BLaER1 treated with 17β-estradiol and CSF1 and Interleukin-3, amounts not matched to agents 10 nM and 100 nM (cell line): ENCODE measurements around the gene BANK1.

Experiments used
- H3K27ac ChIP-seq, 11 experiments: shearing (Covaris generic); formaldehyde crosslinking; 2 replicates each; pipeline ENCODE4 v1.8.1; 2022
- H3K27me3 ChIP-seq, 11 experiments: shearing (Covaris generic); formaldehyde crosslinking; 2 replicates each; pipeline ENCODE4 v1.8.1; 2022
- H3K36me3 ChIP-seq, 11 experiments: shearing (Covaris generic); formaldehyde crosslinking; 2 replicates each; pipeline ENCODE4 v1.8.1; 2022
- H3K4me1 ChIP-seq, 10 experiments: shearing (Covaris generic); formaldehyde crosslinking; 2 replicates each; pipeline ENCODE4 v1.8.1; 2022
- H3K4me2 ChIP-seq, 11 experiments: shearing (Covaris generic); formaldehyde crosslinking; 2 replicates each; pipeline ENCODE4 v1.8.1; 2022
- H3K4me3 ChIP-seq, 10 experiments: shearing (Covaris generic); formaldehyde crosslinking; 2 replicates each; pipeline ENCODE4 v1.8.1; 2022
- H3K9ac ChIP-seq, 11 experiments: shearing (Covaris generic); formaldehyde crosslinking; 2 replicates each; pipeline ENCODE4 v1.8.1; 2022
- H3K9me3 ChIP-seq, 11 experiments: shearing (Covaris generic); formaldehyde crosslinking; replicated peaks in 1 of 11; 2 replicates each; pipeline ENCODE4 v1.8.1; 2022
- H4K20me1 ChIP-seq, 11 experiments: shearing (Covaris generic); formaldehyde crosslinking; 2 replicates each; pipeline ENCODE4 v1.8.1; 2022
- Cebpa-rat ChIP-seq, 11 experiments: shearing (Covaris generic); IDR thresholded peaks; 2 replicates each; pipeline ENCODE4 v1.8.1; 2022

The BANK1 gene

DNA sequence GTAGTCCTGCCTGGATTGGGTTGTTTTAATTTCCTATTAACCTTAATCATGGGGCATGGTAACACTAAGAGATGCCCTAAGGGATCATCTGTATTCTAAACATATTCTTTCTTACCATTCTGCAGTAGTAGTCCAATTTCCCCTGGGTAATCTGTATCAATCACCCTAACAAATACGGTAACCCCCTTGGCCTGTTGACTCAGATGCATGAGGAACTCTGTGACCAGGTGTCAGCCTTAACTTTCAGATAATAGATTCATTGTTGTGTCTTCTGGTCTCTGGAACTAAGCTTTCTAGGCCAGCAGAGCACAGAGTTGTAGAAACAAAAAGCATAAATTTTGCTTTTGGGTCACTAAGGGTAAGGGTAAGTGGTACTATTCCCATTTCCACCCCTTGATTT is 13.1 kb upstream of the BANK1 start:
- Histone ChIP-seq H3K4me3 (no peak overlapping the region), H3K27me3 (no peaks in the 10 kb centered on the region), H3K27ac (no peak overlapping the region), H3K4me2 (no peak overlapping the region), H3K9ac (no peak overlapping the region), H3K36me3 (no peaks in the 10 kb centered on the region), H3K9me3 (peaks cover 8 to 24% (median 14%) of the 10 kb centered on the region in 11 experiments), H4K20me1 (no peaks in the 10 kb centered on the region), H3K4me1 (no peaks in the 10 kb centered on the region)
- TF ChIP-seq Cebpa-rat (IDR thresholded peaks at IDR 0.05) = no peak

DNA sequence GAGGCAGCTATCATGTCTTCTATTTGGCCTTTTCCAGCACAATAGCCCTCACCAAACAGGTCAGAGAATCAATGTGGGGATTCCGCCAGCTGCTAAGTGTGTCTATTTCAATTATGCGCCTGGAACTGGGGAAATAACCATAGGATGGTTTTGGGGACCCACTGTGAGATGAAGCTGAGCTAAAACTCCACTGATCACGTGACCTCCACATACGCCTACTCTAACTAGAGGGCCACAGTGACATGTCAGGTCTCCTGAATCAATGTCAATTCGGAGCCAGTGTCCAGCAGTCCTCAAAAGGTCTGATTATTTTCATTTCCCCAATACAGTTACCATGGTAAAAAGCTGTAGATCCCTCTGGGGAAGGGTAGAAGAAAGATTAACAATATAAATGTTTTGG is 10.2 kb upstream of the BANK1 start:
- no peak for TF ChIP-seq Cebpa-rat (IDR thresholded peaks at IDR 0.05)
- H3K4me1 ChIP-seq = peaks cover 0 to 5% (median 3%) of the 10 kb centered on the region in 10 experiments; a peak in 12 of 20 replicates
- no peak overlapping the region for H3K4me3 ChIP-seq

DNA sequence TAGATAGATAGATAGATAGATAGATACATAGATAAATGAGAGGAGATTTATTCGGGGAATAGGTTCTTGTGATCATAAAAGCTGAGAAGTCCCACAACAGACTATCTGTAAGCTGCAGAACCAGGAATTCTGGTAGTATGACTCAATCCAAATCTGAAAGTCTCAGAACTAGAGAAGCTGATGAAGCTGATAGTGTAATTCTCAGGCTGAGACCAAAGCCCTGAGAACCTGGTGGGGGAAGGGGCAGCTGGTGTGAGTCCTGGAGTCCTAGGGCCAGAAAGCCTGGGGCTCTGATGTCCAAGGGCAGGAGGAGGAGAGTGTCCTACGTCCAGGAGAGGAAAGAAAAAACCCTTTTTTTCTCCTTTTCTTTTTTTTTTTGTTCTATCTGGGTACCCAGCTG is 8.0 kb upstream of the BANK1 start:
- no peaks in the 10 kb centered on the region for H3K27me3 ChIP-seq
- H3K36me3 ChIP-seq = no peaks in the 10 kb centered on the region
- H3K4me2 ChIP-seq = no peak overlapping the region
- H4K20me1 ChIP-seq = no peaks in the 10 kb centered on the region
- peaks cover 0 to 24% (median 9%) of the 10 kb centered on the region in 11 experiments; a peak in 11 of 22 replicates for H3K9me3 ChIP-seq
- H3K27ac ChIP-seq = no peak overlapping the region
- TF ChIP-seq Cebpa-rat (IDR thresholded peaks at IDR 0.05) = no peak
- H3K4me1 ChIP-seq = peaks cover 0 to 12% (median 8%) of the 10 kb centered on the region in 10 experiments; a peak in 12 of 20 replicates
- no peak overlapping the region for H3K4me3 ChIP-seq
- no peak overlapping the region for H3K9ac ChIP-seq

More for the DNA sequence above, 10.2 kb upstream of the BANK1 start:
- no peaks in the 10 kb centered on the region for H3K27me3 ChIP-seq
- no peak overlapping the region for H3K27ac ChIP-seq
- no peaks in the 10 kb centered on the region for H4K20me1 ChIP-seq
- H3K9ac ChIP-seq = no peak overlapping the region
- peaks cover 0 to 10% (median 0%) of the 10 kb centered on the region in 11 experiments; a peak in 3 of 22 replicates for H3K9me3 ChIP-seq
- H3K4me2 ChIP-seq = no peak overlapping the region
- H3K36me3 ChIP-seq = no peaks in the 10 kb centered on the region

DNA sequence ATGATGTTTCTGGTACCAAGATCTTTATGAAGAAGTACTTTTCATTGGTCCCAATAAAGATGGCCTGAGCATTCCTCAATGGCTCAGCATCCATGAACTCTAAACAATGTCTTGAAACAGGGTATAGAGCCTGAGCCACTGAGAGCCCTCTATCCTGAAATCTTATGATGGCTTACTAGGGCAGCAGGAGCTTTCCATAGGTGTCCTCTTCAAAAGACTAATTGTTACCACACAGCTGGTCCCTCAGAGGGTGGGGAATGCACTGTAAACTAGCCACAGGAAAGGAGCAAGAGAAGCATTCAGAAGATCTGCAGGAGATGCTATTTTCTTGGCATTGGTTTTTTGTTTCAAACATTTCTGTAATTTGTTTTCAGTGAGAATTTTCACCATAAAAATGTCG is 5.6 kb upstream of the BANK1 start:
- no peaks in the 10 kb centered on the region for H4K20me1 ChIP-seq
- no peak overlapping the region for H3K27ac ChIP-seq
- peaks cover 0 to 24% (median 8%) of the 10 kb centered on the region in 11 experiments; a peak in 11 of 22 replicates for H3K9me3 ChIP-seq
- no peaks in the 10 kb centered on the region for H3K27me3 ChIP-seq
- H3K36me3 ChIP-seq = no peaks in the 10 kb centered on the region
- TF ChIP-seq Cebpa-rat (IDR thresholded peaks at IDR 0.05) = no peak
- H3K9ac ChIP-seq = no peak overlapping the region
- H3K4me3 ChIP-seq = no peak overlapping the region
- peak overlapping the region in 6 of 11 experiments; percentile 19 to 65 (median 31); a peak in 9 of 22 replicates for H3K4me2 ChIP-seq
- peaks cover under 1 to 22% (median 13%) of the 10 kb centered on the region in 10 experiments; a peak in 18 of 20 replicates for H3K4me1 ChIP-seq

DNA sequence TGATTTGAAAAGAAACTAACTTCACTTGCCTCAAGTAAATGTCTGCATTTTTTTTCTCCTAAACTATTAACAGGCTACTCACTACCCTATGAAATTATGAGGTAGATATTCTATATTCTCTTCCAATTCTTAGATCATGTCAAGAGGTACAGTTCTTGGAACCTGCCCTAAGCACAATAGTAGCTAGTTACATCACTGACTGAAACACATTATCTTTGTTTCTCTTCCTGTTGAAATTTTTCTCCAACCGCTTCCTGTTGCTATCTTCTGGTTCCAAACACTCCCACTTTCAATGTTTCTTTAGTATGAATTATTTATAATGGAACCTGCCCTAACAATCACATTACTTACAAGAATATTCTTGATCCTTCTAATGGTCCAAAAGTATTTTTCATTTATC is 5.0 kb upstream of the BANK1 start:
- Histone ChIP-seq H3K9ac (no peak overlapping the region), H3K36me3 (no peaks in the 10 kb centered on the region), H4K20me1 (no peaks in the 10 kb centered on the region), H3K27me3 (no peaks in the 10 kb centered on the region), H3K9me3 (peaks cover 0 to 24% (median 8%) of the 10 kb centered on the region in 11 experiments; a peak in 11 of 22 replicates), H3K4me1 (peaks cover 5 to 27% (median 18%) of the 10 kb centered on the region in 10 experiments; a peak in 19 of 20 replicates), H3K27ac (no peak overlapping the region), H3K4me2 (peak overlapping the region in 7 of 11 experiments; percentile 19 to 65 (median 31); a peak in 14 of 22 replicates), H3K4me3 (no peak overlapping the region)
- no peak for TF ChIP-seq Cebpa-rat (IDR thresholded peaks at IDR 0.05)

DNA sequence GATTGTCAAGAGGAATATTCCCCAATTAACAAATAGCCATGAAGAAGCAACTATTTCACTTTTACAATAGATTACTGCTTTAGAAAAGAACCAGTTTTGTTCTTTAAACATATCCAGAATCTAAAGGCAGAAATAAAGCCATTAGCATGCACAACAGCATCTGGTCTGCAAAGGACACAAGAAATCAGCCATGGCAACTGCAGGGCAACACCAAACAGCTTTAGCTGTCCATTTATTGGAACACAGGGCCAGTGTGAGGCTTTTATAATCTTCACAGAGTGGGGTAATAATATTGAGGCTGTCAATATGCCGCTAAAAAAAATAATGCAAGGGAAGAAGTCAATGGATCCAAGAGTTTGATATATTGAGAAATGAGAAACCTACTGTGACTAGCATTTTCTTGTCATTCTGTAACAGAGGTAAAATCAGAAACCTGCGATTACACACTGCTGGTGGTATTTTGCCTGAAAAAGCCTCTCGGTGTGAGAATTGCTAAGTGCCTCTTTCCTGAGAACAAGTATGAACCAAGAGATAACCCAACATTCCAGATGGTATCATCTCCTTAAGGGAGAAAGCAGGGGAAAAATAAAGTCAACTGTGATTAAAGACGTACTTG is 2.7 kb upstream of the BANK1 start:
- Histone ChIP-seq H3K9me3 (peaks cover 0 to 14% (median 8%) of the 10 kb centered on the region in 11 experiments; a peak in 10 of 22 replicates), H3K4me3 (no peak overlapping the region), H3K4me2 (no peak overlapping the region), H3K36me3 (no peaks in the 10 kb centered on the region), H3K4me1 (peaks cover 21 to 48% (median 35%) of the 10 kb centered on the region in 10 experiments), H4K20me1 (peaks cover 0 to 4% (median 0%) of the 10 kb centered on the region in 11 experiments; a peak in 1 of 22 replicates), H3K9ac (no peak overlapping the region), H3K27ac (no peak overlapping the region), H3K27me3 (peaks cover 0 to 19% (median 6%) of the 10 kb centered on the region in 11 experiments; a peak in 11 of 22 replicates)
- TF ChIP-seq Cebpa-rat (IDR thresholded peaks at IDR 0.05) = no peak

DNA sequence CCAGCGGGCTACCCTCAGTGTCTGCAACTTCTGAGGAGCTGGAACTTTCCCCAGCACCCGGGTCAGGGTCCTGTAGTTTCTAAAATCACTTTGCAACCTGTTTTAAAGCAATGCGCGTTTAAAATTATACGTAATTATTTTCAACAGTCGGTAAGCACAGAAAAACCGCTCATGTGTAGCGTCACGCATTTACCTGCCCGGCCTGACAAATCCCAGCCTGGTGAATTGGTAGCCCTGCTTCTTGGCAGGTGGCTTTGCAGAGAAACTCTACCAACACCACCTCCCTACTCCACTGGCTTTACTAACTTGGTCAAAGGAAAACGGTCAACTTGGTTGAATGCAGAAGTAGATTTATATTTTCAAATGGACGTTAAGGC is 640 bp downstream of the BANK1 start:
- H3K4me1 ChIP-seq = peaks cover 21 to 37% (median 28%) of the 10 kb centered on the region in 10 experiments
- H3K27me3 ChIP-seq = peaks cover 0 to 20% (median 7%) of the 10 kb centered on the region in 11 experiments; a peak in 13 of 22 replicates
- H3K4me3 ChIP-seq = peak overlapping the region; percentile 51 to 77 (median 63)
- no peaks in the 10 kb centered on the region for H3K36me3 ChIP-seq
- H3K27ac ChIP-seq = peak overlapping the region in 10 of 11 experiments; percentile 27 to 86 (median 75); a peak in 18 of 22 replicates
- peak overlapping the region; percentile 58 to 84 (median 74); a peak in 21 of 22 replicates for H3K9ac ChIP-seq
- peaks cover 0 to 12% (median 8%) of the 10 kb centered on the region in 11 experiments; a peak in 10 of 22 replicates for H3K9me3 ChIP-seq
- no peak for TF ChIP-seq Cebpa-rat (IDR thresholded peaks at IDR 0.05)
- peaks cover 0 to 4% (median 0%) of the 10 kb centered on the region in 11 experiments; a peak in 1 of 22 replicates for H4K20me1 ChIP-seq
- peak overlapping the region; percentile 90 to 99 (median 98) for H3K4me2 ChIP-seq

DNA sequence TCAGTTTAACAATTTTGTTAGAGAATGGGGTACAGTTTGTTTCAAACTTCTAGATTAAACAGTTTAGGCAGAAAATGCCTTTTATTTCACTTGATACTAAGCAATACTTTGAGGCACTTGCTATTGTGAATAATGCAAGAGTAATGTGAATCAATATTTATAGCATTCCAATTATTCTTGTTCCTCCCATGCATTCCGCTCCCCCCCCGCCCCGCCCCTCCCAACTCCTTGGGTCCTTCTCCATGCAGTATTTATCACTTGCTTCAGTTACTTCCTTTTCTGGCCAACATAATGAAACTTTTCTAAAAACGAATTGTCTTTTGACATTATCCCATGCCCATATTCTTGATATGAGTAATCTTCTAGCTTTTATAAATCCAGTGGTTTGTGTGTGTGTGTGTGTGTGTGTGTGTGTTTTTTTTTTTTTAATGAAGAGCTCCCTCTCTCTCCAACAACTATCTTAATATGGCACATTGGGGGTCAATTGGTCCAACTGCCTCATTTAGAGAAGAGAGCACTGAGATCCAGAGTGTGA is 1.6 kb downstream of the BANK1 start:
- Histone ChIP-seq H3K27me3 (peaks cover 0 to 20% (median 7%) of the 10 kb centered on the region in 11 experiments; a peak in 13 of 22 replicates), H3K4me3 (no peak overlapping the region), H3K4me1 (peaks cover 21 to 37% (median 28%) of the 10 kb centered on the region in 10 experiments), H3K36me3 (no peaks in the 10 kb centered on the region), H3K9me3 (peaks cover 0 to 3% (median under 1%) of the 10 kb centered on the region in 11 experiments; a peak in 8 of 22 replicates), H4K20me1 (peaks cover 0 to 4% (median 0%) of the 10 kb centered on the region in 11 experiments; a peak in 1 of 22 replicates), H3K9ac (no peak overlapping the region), H3K27ac (no peak overlapping the region), H3K4me2 (peak overlapping the region in 8 of 11 experiments; percentile 46 to 99 (median 92); a peak in 15 of 22 replicates)
- no peak for TF ChIP-seq Cebpa-rat (IDR thresholded peaks at IDR 0.05)

DNA sequence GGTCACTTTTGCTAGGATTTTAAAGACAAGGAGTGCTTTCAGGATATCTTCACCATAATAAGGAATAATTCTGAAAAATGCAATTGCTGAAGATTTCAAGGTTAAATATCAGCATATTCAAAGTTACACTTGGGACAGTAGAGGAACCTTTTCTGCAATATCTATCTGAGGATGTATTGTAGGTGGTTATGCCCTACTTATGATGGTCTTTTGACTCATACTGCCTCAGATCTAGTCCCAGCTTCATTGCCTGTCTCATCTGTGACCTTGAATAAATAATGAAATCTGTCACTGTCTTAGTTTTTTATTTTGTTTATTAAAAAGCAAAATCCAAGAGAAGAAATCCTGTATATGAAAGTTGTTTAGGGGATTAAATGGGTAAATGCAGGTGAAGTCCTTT is 2.9 kb downstream of the BANK1 start:
- Histone ChIP-seq H3K27ac (no peak overlapping the region), H3K9me3 (peaks cover 0 to 12% (median 6%) of the 10 kb centered on the region in 11 experiments; a peak in 10 of 22 replicates), H3K27me3 (peaks cover 0 to 20% (median 7%) of the 10 kb centered on the region in 11 experiments; a peak in 13 of 22 replicates), H3K36me3 (no peaks in the 10 kb centered on the region), H3K4me2 (0 out of 22 replicates have a peak overlapping the region, but pooled peaks of 1 of the 11 experiments have one; percentile 10), H3K4me1 (peaks cover 21 to 37% (median 28%) of the 10 kb centered on the region in 10 experiments), H4K20me1 (peaks cover 0 to 4% (median 0%) of the 10 kb centered on the region in 11 experiments; a peak in 1 of 22 replicates), H3K4me3 (no peak overlapping the region), H3K9ac (no peak overlapping the region)
- TF ChIP-seq Cebpa-rat (IDR thresholded peaks at IDR 0.05) = no peak
